ENCODE measurements around the gene MYCBPAP.

MYCBPAP gene

GRCh38 chr17:50554201-50554600, 46.0 kb downstream of the MYCBPAP start:
- no peak for DNase-seq (ENCODE audit: extremely low spot score)
- TF ChIP-seq CTCF (IDR thresholded peaks at IDR 0.05; ENCODE audit: control extremely low read depth, extremely low read depth, low read depth, missing control alignments), result no peak
- POLR2A ChIA-PET, result no interaction called here
- CTCF ChIA-PET, result no interaction called here

GRCh38 chr17:50556803-50557202, 48.6 kb downstream of the MYCBPAP start:
- CTCF ChIA-PET, result interaction anchor here (1.4 to 3.0 kb wide), 3 partner anchors 14 to 69 kb away, joined by 3 to 11 read pairs (median 7); no protein-coding TSS in a partner anchor
- TF ChIP-seq CTCF (IDR thresholded peaks at IDR 0.05; ENCODE audit: control extremely low read depth, extremely low read depth, low read depth, missing control alignments), result no peak
- POLR2A ChIA-PET, result no interaction called here
- DNase-seq (ENCODE audit: extremely low spot score), result no peak

GRCh38 chr17:50557630-50558029, 49.4 kb downstream of the MYCBPAP start:
- TF ChIP-seq CTCF (IDR thresholded peaks at IDR 0.05; ENCODE audit: control extremely low read depth, extremely low read depth, low read depth, missing control alignments), result no peak
- POLR2A ChIA-PET, result no interaction called here
- DNase-seq (ENCODE audit: extremely low spot score), result no peak
- CTCF ChIA-PET, result interaction anchor here (1.4 to 3.0 kb wide), 2 partner anchors 14 to 18 kb away, joined by 3 to 11 read pairs; no protein-coding TSS in a partner anchor

- CTCF ChIA-PET, result interaction anchor here (1.4 to 3.0 kb wide), 2 partner anchors 15 to 17 kb away, joined by 3 to 11 read pairs; no protein-coding TSS in a partner anchor
- DNase-seq (ENCODE audit: extremely low spot score), result no peak
- POLR2A ChIA-PET, result no interaction called here
- no peak for TF ChIP-seq CTCF (IDR thresholded peaks at IDR 0.05; ENCODE audit: control extremely low read depth, extremely low read depth, low read depth, missing control alignments)
Measured at GRCh38 chr17:50558091-50558490, 49.9 kb downstream of the MYCBPAP start.

GRCh38 chr17:50558581-50558940, 50.3 kb downstream of the MYCBPAP start:
- TF ChIP-seq CTCF (IDR thresholded peaks at IDR 0.05; ENCODE audit: control extremely low read depth, extremely low read depth, low read depth, missing control alignments), result no peak
- no peak for DNase-seq (ENCODE audit: extremely low spot score)
- POLR2A ChIA-PET, result no interaction called here
- CTCF ChIA-PET, result no interaction called here

GRCh38 chr17:50558941-50559614, 50.8 kb downstream of the MYCBPAP start:
- DNase-seq (ENCODE audit: extremely low spot score), result no peak
- no peak for TF ChIP-seq CTCF (IDR thresholded peaks at IDR 0.05; ENCODE audit: control extremely low read depth, extremely low read depth, low read depth, missing control alignments)

More at GRCh38 chr17:50558941-50559614, 50.8 kb downstream of the MYCBPAP start:
- CTCF ChIA-PET, result interaction anchor here (2.5 kb wide), 1 partner anchor 80 kb away, joined by 6 read pairs; no protein-coding TSS in a partner anchor
- POLR2A ChIA-PET, result interaction anchor here (0.5 kb wide), 1 partner anchor 165 kb away, joined by 4 read pairs; no protein-coding TSS in a partner anchor

Measured in GM10248 (cell line).